NCI-H69 (cell line): Measurements from ENCODE around the gene SCAPER.
"Not testable (repeated sequence)": the region's sequence is repeated elsewhere in the genome, so short reads cannot be mapped to it uniquely, and the experiment has no call there.

Experiments used
- DNase-seq: peaks from one replicate; lab custom pipeline; 2025; lab: John Stamatoyannopoulos, UW

SCAPER gene

DNA sequence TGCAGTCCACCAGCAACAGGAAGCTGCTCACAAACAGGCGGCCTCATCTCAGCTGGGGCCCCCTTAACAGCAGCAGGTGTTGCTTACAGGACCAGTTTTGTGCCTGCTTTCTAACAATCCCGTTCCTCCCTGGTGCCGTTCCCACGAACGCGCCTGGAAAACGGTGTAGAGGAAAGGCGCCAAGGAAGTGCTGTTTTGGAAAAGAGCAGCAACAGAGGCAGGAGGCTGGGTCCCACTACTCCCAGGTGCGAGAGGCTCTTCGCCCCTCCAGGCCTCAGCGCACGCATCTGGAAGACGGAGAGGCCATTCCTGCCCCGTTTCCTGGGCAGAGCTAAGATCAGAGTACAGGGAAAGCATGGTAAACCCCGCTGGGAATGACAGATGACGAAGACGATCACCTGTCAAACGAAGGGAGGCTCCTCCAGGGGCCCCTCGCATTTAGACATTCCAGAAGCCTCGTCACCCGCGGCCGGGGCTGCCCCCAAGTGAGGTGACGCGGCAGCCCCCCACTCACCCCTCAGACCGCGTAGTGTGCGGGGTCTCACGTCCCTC, 603 bp downstream of the SCAPER start:
- peak; percentile 74 for DNase-seq

DNA sequence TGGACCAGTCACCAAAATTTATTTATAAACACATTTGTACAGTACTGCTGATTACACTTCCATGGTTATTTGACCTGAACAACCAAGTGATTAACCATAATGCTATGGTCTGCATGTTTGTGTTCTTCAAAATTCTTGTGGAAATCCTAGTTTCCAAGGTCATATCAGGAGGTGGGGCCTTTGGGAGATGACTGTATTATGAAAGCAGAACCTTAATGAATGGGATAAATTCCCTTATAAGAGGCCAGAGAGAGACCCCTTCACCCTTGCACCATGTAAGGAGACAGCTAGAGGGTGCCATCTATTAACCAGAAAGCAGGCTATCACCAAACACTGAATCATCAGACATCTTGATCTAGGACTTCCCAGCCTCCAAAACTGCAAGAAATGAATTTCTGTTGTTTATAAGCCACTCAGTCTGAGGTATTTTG, 1.9 kb downstream of the SCAPER start:
- peak; percentile 41 for DNase-seq

DNA sequence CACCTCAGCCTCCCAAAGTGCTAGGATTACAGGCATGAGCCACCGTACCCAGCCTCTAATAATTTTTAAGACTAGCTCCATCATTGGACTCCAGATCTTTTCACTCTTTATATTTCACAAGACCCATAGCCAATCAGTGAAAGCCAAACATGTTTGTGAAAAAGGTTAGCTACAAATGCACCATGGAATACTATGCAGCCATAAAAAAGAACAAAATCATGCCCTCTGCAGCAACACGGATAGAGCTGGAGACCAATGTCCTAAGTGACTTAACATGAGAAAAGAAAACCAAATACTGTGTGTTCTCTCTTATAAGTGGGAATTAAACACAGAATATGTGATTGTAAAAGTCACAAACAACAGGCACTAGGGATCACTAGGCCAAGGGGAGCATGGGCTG, 3.2 kb downstream of the SCAPER start:
- no peak for DNase-seq

DNA sequence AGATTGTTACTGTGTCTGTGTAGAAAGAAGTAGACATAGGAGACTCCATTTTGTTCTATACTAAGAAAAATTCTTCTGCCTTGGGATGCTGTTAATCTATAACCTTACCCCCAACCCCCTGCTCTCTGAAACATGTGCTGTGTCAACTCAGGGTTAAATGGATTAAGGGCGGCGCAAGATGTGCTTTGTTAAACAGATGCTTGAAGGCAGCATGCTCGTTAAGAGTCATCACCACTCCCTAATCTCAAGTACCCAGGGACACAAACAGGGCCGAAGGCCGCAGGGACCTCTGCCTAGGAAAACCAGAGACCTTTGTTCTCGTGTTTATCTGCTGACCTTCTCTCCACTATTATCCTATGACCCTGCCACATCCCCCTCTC, 5.2 kb downstream of the SCAPER start:
- DNase-seq: not testable (repeated sequence)

DNA sequence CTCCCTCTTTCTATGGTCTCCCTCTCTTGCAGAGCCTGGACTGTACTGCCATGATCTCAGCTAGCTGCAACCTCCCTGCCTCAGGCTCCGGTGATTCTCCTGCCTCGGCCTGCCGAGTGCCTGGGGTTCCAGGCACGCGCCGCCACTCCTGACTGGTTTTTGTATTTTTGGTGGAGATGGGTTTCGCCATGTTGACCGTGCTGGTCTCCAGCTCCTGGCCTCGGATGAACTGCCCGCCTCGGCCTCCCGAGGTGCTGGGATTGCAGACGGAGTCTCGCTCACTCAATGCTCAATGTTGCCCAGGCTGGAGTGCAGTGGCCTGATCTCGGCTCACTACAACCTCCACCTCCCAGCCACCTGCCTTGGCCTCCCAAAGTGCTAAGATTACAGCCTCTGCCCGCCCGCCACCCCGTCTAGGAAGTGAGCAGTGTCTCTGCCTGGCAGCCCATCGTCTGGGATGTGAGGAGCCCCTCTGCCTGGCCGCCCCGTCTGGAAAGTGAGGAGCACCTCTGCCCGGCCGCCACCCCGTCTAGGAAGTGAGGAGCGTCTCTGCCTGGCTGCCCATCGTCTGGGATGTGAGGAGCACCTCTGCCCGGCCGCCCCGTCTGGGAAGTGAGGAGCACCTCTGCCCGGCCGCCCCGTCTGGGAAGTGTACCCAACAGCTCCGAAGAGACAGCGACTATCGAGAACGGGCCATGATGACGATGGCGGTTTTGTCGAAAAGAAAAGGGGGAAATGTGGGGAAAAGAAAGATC, 5.8 kb downstream of the SCAPER start:
- not testable (repeated sequence) for DNase-seq

DNA sequence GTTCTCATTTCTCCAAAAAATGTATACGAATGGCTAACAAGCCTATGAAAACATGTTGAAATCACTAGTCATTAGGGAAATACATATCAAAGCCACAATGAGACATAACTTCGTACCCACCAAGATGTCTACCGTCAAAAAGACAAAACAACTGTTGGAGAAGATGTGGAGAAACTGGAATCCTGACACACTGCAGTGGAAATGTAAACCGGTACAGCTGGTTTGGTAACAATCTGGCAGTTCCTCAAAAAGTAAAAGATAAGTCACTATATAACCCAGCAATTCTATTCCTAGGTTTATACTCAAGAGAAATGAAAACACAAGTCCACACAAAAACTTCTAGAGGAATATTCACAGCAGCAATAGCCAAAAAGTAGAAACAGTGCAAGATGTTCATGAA, 7.0 kb downstream of the SCAPER start:
- no peak for DNase-seq

DNA sequence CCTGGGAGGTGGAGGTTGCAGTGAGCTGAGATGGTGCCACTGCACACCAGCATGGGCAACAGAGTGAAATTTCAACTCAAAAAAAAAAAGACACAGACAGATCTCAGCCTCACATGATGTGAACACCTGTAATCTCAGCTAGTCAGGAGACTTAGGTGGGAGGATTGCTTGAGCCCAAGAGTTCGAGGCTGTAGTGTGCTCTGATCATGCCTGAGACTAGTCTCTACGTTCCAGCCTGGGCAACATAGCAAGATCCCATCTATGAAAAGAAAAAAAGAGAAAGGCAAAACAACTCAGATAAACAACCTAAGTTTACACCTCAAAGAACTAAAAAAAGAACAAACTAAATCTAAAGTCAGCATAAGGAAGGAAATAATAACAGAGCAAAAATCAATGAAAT, 11.0 kb downstream of the SCAPER start:
- no peak for DNase-seq

DNA sequence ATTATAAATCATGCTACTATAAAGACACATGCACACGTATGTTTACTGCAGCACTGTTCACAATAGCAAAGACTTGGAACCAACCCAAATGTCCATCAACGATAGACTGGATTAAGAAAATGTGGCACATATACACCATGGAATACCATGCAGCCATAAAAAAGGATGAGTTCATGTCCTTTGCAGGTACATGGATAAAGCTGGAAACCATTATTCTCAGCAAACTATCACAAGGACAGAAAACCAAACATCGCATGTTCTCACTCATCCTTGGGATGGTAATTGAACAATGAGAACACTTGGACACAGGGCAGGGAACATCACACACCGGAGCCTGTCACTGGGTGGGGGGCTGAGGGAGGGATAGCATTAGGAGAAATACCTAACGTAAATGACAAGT, 12.3 kb downstream of the SCAPER start:
- DNase-seq: not testable (repeated sequence)

DNA sequence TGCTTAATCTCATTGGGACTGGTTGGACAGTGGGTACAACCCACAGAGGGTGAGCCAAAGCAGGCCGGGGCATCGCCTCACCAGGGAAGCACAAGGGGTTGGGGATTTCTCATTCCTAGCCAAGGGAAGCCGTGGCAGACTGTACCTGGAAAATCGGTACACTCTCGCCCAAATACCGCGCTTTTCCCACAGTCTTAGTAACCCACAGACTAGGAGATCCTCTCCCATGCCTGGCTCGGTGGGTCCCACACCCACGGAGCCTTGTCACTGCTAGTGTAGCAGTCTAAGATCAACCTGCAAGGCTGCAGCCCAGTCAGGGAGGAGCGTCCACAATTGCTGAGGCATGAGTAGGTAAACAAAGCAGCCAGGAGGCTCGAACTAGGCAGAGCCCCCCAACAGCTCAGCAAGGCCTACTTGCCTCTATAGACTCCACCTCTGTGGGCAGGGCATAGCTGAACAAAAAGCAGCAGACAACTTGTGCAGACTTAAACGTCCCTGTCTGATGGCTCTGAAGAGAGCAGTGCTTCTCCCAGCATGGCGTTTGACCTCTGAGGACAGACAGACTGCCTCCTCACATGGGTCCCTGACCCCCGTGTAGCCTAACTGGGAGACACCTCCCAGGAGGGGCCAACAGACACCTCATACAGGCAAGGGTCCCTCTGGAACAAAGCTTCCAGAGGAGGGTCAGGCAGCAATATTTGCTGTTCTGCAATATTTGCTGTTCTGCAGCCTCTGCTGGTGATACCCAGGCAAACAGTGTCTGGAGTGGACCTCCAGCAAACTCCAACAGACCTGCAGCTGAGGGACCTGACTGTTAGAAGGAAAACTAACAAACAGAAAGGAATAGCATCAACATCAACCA, 17.6 kb downstream of the SCAPER start:
- DNase-seq: not testable (repeated sequence)

DNA sequence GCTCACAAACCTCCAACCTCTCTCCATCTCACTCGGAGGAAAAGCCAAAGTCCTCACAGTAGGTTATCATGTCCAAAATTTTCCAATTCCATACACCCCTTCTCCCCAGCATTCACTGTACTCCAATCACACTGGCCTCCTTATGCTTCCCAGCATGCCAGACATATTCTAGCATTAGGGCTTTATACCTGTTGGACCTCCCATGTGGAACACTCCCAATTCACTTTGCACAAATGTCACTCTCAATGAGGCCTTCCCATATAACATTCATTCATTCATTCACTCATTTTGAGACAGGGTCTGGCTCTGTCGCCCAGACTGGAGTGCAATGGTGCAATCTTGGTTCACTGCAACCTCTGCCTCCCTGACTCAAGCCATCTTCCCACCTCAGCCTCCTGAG, 19.9 kb downstream of the SCAPER start:
- DNase-seq: no peak

DNA sequence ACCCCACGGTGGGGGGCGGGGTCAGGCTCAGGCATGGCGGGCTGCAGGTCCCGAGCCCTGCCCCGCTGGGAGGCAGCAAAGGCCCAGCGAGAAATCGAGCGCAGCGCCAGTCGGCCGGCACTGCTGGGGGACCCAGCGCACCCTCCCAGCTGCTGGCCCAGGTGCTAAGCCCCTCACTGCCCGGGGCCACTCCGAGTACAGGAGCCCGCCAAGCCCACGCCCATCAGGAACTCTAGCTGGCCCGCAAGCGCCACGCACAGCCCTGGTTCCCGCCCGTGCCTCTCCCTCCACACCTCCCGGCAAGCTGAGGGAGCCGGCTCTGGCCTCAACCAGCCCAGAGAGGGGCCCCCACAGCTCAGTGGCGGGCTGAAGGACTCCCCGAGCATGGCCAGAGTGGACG, 29.2 kb downstream of the SCAPER start:
- DNase-seq: no peak

DNA sequence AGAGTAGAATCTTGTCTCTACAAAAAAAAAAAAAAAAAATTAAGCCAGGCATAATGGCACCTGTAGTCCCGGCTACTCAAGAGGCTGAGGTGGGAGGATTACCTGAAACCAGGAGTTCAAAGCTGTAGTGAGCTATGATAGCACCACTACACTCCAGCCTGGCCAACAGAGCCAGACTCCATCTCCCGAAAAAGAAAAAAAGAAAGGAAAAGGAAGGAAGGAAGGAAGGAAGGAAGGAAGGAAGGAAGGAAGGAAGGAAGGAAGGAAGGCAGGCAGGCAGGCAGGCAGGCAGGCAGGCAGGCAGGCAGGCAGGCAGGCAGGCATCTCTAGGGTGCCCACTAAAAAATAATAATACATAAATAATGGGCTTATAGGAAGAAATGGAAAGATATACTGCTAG, 32.1 kb downstream of the SCAPER start:
- DNase-seq: not testable (repeated sequence)

DNA sequence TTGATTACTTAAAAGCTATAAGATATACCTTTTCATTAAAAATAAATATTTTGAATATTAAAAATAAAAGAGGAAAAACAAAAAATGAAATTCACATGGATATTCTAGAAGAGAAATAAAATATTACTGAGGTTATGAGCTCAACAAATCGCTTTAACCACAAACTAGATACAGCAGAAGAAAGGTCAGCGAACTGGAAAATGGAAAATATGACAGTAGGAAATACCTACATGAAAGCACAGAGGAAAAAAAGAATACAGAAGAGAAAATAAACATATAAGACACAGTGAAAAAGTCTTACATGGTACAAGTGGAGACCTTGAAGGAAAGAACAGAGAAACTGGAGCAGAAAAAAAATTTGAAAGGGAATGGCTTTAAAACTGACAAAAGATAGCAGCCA, 33.2 kb downstream of the SCAPER start:
- no peak for DNase-seq

DNA sequence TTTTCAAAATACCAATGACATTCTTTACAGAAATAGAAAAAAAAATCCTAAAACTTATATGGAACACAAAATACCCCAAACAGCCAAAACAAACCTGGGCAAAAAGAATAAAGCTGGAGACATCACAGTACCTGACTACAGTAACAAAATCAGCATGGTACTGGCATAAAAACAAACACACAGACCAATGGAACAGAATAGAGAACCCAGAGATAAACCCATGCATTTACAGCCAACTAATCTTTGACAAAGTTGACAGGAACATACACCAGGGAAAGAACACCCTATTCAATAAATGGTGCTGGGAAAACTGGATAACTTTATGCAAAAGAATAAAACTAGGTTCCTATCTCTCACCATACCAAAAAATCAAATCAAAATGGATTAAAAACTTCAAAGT, 36.4 kb downstream of the SCAPER start:
- DNase-seq: no peak

DNA sequence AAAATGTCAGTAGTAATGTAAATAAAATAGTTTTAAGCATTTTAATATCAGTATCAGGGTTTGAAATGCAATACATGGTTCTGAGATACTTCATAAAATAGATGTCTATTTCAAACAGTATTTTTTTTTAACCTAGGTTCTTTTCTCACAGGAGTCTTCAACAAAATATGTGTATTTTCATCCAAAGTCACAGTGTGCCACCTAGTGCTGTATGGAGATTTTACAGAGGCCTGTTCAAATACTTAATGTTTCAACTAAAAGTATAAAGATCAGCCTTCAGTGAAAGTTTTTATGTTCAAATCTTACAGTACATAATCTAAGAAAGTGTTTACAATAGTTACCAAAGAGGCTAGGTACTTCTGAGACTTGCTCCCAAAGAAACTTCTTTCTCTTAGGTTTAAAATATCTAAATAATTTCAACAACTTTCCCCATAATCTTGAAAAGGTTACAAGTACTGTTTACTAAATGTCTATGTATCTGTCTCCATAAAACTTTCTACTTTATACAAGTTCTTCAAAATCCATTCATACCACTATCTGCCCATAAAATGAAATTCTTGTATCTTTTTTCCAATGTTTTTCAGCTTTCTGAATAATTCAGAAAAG, 38.3 kb downstream of the SCAPER start:
- DNase-seq: peak; percentile 40

DNA sequence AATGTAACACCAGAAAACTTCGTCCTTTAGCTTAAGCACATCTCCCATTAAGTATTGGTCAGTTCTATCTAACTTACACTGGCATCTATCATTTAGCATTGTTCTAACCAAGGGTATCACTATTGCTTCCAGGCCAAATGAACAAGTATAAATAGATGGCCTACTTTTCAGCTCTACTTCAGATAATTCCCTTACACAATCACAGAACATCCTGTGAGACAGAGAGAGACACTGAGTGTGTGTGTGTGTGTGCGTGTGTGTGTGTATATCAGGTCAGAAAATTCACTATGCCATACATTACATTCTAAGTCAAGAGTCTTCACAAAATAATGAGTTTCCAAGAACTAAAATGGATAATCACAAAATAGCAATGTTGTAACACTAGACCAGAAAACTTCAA, 39.1 kb downstream of the SCAPER start:
- DNase-seq: no peak

DNA sequence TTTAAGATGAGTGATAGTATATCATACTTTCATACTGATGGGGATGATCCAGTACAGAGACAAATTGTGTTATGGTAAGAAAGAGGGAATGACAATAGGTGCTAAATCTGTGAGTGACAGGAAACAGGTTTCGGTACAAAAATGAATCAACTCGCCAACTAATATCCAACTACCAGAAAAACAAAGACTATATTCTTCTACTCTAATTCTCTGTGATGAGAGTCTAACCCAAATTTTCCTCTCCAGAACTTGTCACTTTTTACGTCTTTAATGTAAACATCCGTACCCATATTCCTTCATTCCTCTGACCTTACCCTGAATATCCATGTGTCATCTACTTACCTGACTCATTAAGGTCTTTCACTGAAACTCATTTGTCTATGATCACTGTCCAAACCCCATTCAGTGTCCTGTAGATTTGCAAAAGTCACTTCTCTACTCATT, 39.6 kb downstream of the SCAPER start:
- DNase-seq: no peak

DNA sequence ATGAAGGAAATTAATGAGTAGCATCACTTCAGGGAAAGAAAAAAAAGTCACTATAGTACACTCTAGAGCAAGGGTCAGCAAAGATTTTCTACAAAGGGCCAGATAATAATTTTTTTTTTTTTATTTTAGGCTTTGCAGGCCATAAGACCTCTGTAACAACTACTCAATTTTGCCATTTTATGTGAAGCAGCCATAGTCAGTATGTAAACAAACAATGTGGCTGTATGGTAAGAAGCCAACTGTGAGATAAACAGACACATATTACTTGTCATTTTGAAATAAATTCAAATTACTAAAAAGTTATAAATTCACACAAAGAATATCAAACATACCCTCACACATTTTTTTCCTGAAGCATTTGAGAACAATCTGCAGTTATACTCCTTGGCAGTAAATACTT, 40.6 kb downstream of the SCAPER start:
- no peak for DNase-seq

DNA sequence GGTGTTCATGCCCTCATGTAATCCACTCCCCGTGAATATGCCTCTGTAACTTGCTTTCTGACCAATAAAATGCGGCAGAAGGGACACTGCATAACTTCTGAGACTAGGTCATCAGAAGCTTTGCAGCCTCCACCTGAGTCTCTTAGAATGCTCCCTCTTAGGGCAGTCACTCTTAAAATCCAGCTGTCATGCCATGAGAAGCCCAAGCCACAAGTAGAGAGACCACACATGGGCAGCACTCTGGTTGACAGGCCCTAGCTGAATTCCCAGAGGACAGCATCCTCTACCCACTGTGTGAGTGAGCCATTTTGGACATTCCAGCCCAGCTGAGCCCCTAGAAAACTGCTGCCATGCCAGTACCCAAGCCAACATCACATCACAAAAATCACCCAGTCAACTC, 41.4 kb downstream of the SCAPER start:
- DNase-seq: peak; percentile 4

DNA sequence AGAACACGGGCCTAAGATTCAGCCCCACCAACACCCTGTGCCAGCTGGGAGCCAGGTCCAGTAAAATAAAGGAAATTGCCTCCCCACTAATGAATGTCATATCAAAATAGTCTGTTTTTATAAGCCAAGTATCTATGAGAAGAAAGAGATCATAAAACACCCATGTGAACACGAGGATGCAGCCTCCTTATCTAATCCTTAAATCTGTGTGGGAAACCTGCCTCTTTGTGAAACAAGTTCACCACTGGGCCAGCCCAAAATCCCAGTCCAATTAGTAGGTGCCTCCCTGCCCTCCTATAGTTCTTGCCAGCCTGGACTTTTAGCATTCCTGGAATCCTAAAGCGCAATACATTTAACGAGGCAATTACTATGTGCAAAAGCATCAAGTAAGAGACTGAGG, 42.0 kb downstream of the SCAPER start:
- no peak for DNase-seq

DNA sequence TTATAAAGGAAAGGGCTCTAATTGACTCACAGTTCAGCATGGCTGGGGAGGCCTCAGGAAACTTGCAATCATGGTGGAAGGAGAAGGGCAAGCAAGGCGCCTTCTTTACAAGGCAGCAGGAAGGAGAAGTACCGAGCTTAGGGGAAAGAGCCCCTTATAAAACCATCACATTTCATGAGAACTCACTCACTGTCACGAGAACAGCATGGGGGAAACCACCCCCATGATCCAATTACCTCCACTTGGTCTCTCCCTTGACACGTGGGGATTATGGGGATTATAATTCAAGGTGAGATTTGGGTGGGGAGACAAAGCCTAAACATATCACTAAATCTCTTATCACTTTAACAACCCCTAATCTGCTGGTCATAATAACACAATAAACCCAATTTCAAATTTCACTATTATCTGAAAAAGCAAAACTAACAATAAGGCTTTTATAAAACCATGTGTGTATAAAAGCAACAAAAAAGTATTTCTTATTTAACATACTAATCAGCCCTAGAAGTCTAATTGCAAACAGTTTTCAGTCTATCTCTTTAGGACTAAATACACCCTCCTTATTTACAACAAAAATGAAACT, 43.2 kb downstream of the SCAPER start:
- no peak for DNase-seq

DNA sequence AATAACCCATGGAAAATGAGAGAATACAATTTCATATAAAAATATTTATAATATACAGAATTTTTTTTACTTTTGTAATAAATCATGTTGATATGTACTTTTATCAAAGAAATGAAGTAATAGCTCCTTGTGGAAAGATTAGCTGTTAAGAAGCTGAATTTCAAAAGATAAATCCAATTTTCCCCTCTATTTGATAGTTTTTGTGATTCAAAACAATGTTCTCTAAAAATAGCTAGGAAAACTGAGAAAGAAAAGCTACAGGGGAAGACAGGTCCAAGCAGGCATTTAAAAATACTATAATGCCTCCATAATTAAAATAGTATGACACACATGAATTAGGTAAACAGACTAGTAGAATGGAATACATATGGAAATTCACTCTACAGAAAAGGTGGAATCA, 44.9 kb downstream of the SCAPER start:
- no peak for DNase-seq
